ENCODE measurements around the gene TTLL5. TPM values are rescaled to one million over a fixed set of nuclear protein-coding genes. Genes with fewer than 3 reads are reported as not detected.

Gene TTLL5
- total RNA-seq, 2 experiments from 2014 or later: 19.8 to 26.4 TPM

DNA sequence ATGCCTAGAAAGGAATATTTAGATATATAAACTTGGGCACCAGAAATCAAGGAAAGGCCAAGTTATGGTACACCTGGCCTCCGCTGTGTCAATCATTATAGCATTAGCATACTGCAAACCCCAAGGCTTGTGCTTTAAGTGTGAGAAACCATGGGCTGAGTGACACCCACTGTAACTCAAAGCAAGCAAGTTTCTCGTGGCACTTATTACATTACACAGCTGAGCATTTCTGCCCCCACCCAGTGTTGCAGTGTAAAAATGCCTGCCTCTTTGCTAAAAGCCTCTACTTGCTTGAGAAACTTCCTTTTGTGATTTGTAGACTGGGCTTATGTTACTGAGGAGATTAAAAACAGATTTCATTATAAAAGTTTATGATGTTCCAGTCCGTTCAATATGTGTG lies 198.7 kb downstream of the TTLL5 start:
- Histone ChIP-seq H3K4me1 (ENCODE audit: insufficient read depth, low read length) (no peaks in the 10 kb centered on the region), H3K4me3 (ENCODE audit: low read length) (no peak overlapping the region), H3K9me3 (ENCODE audit: control insufficient read depth in 1 of 2, insufficient read depth in 1 of 2, low read length in 2 of 2) (no peaks in the 10 kb centered on the region), H3K27ac (ENCODE audit: low read depth in 1 of 2, low read length in 2 of 2) (no peak overlapping the region), H3K27me3 (ENCODE audit: control insufficient read depth in 1 of 2, insufficient read depth in 2 of 2, low read length in 2 of 2) (no peaks in the 10 kb centered on the region), H3K36me3 (ENCODE audit: insufficient read depth, low read length) (no peaks in the 10 kb centered on the region)
- H3K4me1 Mint-ChIP-seq (ENCODE audit: low read depth): no peaks in the 10 kb centered on the region
- TF ChIP-seq, protein P1, sequence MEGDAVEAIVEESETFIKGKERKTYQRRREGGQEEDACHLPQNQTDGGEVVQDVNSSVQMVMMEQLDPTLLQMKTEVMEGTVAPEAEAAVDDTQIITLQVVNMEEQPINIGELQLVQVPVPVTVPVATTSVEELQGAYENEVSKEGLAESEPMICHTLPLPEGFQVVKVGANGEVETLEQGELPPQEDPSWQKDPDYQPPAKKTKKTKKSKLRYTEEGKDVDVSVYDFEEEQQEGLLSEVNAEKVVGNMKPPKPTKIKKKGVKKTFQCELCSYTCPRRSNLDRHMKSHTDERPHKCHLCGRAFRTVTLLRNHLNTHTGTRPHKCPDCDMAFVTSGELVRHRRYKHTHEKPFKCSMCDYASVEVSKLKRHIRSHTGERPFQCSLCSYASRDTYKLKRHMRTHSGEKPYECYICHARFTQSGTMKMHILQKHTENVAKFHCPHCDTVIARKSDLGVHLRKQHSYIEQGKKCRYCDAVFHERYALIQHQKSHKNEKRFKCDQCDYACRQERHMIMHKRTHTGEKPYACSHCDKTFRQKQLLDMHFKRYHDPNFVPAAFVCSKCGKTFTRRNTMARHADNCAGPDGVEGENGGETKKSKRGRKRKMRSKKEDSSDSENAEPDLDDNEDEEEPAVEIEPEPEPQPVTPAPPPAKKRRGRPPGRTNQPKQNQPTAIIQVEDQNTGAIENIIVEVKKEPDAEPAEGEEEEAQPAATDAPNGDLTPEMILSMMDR (IDR thresholded peaks at IDR 0.05): no peak
- ChIA-PET POLR2A (no interaction called here), CTCF (no interaction called here)
- no peak for ATAC-seq (ENCODE audit: poor library complexity)
- H3K4me3 Mint-ChIP-seq: no peak overlapping the region
- no peak overlapping the region for H3K27ac Mint-ChIP-seq
- intact Hi-C loops (cut with DNase I, micrococcal nuclease): no loop called here
- DNase-seq: no peak
- no peaks in the 10 kb centered on the region for H3K27me3 Mint-ChIP-seq
- no peaks in the 10 kb centered on the region for H3K36me3 Mint-ChIP-seq (ENCODE audit: low read depth)
- H3K9me3 Mint-ChIP-seq: no peaks in the 10 kb centered on the region

DNA sequence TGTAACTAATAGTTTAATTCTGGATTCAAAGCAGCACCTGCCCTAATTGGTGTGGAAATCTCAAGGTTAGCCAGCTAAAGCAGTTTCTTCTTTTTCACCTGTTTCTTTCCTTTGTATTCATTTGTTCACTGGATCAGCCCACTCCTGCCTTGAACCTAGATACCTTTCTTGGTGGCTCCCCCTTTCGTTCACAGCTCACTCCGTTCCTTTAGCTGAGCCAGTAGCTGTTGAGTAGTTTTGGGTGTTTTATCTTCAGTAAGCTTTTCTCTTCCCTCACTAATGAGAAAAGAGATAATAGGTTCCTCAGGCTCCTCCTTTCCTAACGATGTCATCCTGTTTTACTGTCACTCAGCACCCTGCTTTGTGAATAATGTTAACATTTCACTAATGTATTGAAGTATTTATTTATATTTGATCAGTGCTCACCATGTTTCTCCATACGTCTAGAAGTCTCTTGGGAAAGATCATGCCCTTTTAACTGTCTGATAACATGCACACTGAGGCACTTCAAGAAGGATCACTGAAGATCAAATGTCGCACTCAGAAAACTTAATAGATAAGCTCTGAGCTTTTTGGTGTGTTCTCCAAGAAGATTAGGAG lies 199.6 kb downstream of the TTLL5 start:
- Histone ChIP-seq H3K9me3 (ENCODE audit: control insufficient read depth in 1 of 2, insufficient read depth in 1 of 2, low read length in 2 of 2) (no peaks in the 10 kb centered on the region), H3K27ac (ENCODE audit: low read depth in 1 of 2, low read length in 2 of 2) (no peak overlapping the region), H3K36me3 (ENCODE audit: insufficient read depth, low read length) (no peaks in the 10 kb centered on the region), H3K4me1 (ENCODE audit: insufficient read depth, low read length) (no peaks in the 10 kb centered on the region), H3K27me3 (ENCODE audit: control insufficient read depth in 1 of 2, insufficient read depth in 2 of 2, low read length in 2 of 2) (no peaks in the 10 kb centered on the region), H3K4me3 (ENCODE audit: low read length) (no peak overlapping the region)
- Mint-ChIP-seq H3K36me3 (ENCODE audit: low read depth) (no peaks in the 10 kb centered on the region), H3K27ac (no peak overlapping the region), H3K4me1 (ENCODE audit: low read depth) (no peaks in the 10 kb centered on the region), H3K27me3 (no peaks in the 10 kb centered on the region), H3K4me3 (no peak overlapping the region), H3K9me3 (no peaks in the 10 kb centered on the region)
- CTCF ChIA-PET: no interaction called here
- POLR2A ChIA-PET: no interaction called here
- intact Hi-C loops (cut with DNase I, micrococcal nuclease): no loop called here
- TF ChIP-seq, protein P1 (IDR thresholded peaks at IDR 0.05): no peak
- DNase-seq: no peak
- no peak for ATAC-seq (ENCODE audit: poor library complexity)

DNA sequence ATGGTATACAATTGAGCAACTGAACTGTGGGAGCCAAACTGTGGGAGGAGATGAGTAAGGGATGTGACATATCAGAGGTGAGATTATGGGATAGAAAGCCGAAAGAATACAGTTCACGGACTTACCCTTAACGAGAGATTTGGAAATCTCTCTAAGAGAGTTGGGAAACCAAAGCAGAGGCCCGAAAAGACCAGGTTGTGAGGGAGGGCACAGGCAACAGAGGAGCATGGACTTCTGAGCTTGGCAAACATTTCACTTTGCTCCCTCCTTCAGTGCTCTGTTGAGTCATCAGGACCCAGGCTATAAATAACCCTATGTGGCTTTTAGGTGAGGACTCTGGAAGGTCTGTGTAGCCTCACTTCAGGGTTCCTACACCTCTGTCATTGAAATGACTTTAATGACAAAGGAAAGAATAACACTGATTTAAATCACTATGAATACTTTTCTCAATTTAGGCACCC lies 200.1 kb downstream of the TTLL5 start:
- Mint-ChIP-seq H3K27me3 (no peaks in the 10 kb centered on the region), H3K36me3 (ENCODE audit: low read depth) (no peaks in the 10 kb centered on the region), H3K27ac (no peak overlapping the region), H3K4me1 (ENCODE audit: low read depth) (no peaks in the 10 kb centered on the region), H3K4me3 (no peak overlapping the region), H3K9me3 (no peaks in the 10 kb centered on the region)
- POLR2A ChIA-PET: no interaction called here
- Histone ChIP-seq H3K4me3 (ENCODE audit: low read length) (no peak overlapping the region), H3K4me1 (ENCODE audit: insufficient read depth, low read length) (no peaks in the 10 kb centered on the region), H3K27ac (ENCODE audit: low read depth in 1 of 2, low read length in 2 of 2) (no peak overlapping the region), H3K27me3 (ENCODE audit: control insufficient read depth in 1 of 2, insufficient read depth in 2 of 2, low read length in 2 of 2) (no peaks in the 10 kb centered on the region), H3K9me3 (ENCODE audit: control insufficient read depth in 1 of 2, insufficient read depth in 1 of 2, low read length in 2 of 2) (no peaks in the 10 kb centered on the region), H3K36me3 (ENCODE audit: insufficient read depth, low read length) (no peaks in the 10 kb centered on the region)
- intact Hi-C loops (cut with DNase I, micrococcal nuclease): no loop called here
- DNase-seq: no peak
- CTCF ChIA-PET: no interaction called here
- no peak for ATAC-seq (ENCODE audit: poor library complexity)
- TF ChIP-seq, protein P1 (IDR thresholded peaks at IDR 0.05): no peak

Data from CD4-positive, alpha-beta T cell (primary cell).